ENCODE results near the gene BMPR1A. TPM values are rescaled to one million over a fixed set of nuclear protein-coding genes. Genes with fewer than 3 reads are reported as not detected.
A peak's percentile ranks its signal among the peaks of the same experiment; 100 is the strongest.

Gene BMPR1A
- total and polyA plus RNA-seq, 9 of the 15 experiments (the other 6 are each of a cell fraction or from before 2014, with no cell fraction given), result 1.6 to 17.5 (median 9.1) TPM

GRCh38 chr10:86711513-86712316 is 44.7 kb upstream of the BMPR1A start (continued):
- TF ChIP-seq ARID3B (CRISPR knock-in tag; IDR thresholded peaks at IDR 0.05; ENCODE audit: borderline replicate concordance) (no peak), ZNF436 (CRISPR knock-in tag; IDR thresholded peaks at IDR 0.05) (no peak), CCNT2 (IDR thresholded peaks at IDR 0.05; ENCODE audit: borderline replicate concordance, extremely low read depth, insufficient read length, low read depth, low read length) (peak; percentile 9), CBFB (CRISPR knock-in tag; IDR thresholded peaks at IDR 0.05) (no peak), JUND (IDR thresholded peaks at IDR 0.05; ENCODE audit: borderline replicate concordance, low read depth, low read length) (no peak), JUND (tag; IDR thresholded peaks at IDR 0.05; ENCODE audit: borderline replicate concordance, low read depth, low read length) (no peak), PTRF (tag; IDR thresholded peaks at IDR 0.05) (no peak), MAZ (CRISPR knock-in tag; conservative IDR thresholded peaks at IDR 0.05 in 1 of 2, IDR thresholded peaks at IDR 0.05 in 1 of 2) (peak in 1 of 2 experiments; percentile 3; a peak in 1 of 4 replicates), NFIC (IDR thresholded peaks at IDR 0.05) (peak; percentile 9; the same call in 1 of the 2 replicates), ZNF124 (CRISPR knock-in tag; IDR thresholded peaks at IDR 0.05) (no peak), FUS (optimal IDR thresholded peaks at IDR 0.05; ENCODE audit: low read depth, low read length) (no peak), BRD4 (IDR thresholded peaks at IDR 0.05) (no peak), ASH1L (IDR thresholded peaks at IDR 0.05; ENCODE audit: borderline replicate concordance, low read depth, partially characterized antibody) (no peak), POLR3A (IDR thresholded peaks at IDR 0.05; ENCODE audit: borderline replicate concordance, extremely low read depth, insufficient read depth, insufficient read length) (no peak), ZBTB7A (IDR thresholded peaks at IDR 0.05; ENCODE audit: borderline replicate concordance, control insufficient read depth, low read depth, low read length) (peak; percentile 77; the same call in 1 of the 2 replicates), PHF8 (IDR thresholded peaks at IDR 0.05; ENCODE audit: borderline replicate concordance, low read length) (peak; percentile 16; the same call in 1 of the 2 replicates), HOXB6 (CRISPR knock-in tag; IDR thresholded peaks at IDR 0.05; ENCODE audit: borderline replicate concordance) (no peak), SMAD4 (CRISPR knock-in tag; conservative IDR thresholded peaks at IDR 0.05) (0 out of 2 replicates have a peak, but pooled peaks have one; percentile 69), ZNF76 (CRISPR knock-in tag; IDR thresholded peaks at IDR 0.05; ENCODE audit: borderline replicate concordance) (no peak)
- TF ChIP-seq, protein P1, sequence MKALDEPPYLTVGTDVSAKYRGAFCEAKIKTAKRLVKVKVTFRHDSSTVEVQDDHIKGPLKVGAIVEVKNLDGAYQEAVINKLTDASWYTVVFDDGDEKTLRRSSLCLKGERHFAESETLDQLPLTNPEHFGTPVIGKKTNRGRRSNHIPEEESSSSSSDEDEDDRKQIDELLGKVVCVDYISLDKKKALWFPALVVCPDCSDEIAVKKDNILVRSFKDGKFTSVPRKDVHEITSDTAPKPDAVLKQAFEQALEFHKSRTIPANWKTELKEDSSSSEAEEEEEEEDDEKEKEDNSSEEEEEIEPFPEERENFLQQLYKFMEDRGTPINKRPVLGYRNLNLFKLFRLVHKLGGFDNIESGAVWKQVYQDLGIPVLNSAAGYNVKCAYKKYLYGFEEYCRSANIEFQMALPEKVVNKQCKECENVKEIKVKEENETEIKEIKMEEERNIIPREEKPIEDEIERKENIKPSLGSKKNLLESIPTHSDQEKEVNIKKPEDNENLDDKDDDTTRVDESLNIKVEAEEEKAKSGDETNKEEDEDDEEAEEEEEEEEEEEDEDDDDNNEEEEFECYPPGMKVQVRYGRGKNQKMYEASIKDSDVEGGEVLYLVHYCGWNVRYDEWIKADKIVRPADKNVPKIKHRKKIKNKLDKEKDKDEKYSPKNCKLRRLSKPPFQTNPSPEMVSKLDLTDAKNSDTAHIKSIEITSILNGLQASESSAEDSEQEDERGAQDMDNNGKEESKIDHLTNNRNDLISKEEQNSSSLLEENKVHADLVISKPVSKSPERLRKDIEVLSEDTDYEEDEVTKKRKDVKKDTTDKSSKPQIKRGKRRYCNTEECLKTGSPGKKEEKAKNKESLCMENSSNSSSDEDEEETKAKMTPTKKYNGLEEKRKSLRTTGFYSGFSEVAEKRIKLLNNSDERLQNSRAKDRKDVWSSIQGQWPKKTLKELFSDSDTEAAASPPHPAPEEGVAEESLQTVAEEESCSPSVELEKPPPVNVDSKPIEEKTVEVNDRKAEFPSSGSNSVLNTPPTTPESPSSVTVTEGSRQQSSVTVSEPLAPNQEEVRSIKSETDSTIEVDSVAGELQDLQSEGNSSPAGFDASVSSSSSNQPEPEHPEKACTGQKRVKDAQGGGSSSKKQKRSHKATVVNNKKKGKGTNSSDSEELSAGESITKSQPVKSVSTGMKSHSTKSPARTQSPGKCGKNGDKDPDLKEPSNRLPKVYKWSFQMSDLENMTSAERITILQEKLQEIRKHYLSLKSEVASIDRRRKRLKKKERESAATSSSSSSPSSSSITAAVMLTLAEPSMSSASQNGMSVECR (CRISPR knock-in tag; IDR thresholded peaks at IDR 0.05), result no peak

Data from K562 (cell line).